Measurements from ENCODE around the gene GATA3. TPM values are rescaled to one million over a fixed set of nuclear protein-coding genes. Genes with fewer than 3 reads are reported as not detected.

GATA3 gene
- total RNA-seq, 1 experiment from 2014 or later = 1.4 TPM

DNA sequence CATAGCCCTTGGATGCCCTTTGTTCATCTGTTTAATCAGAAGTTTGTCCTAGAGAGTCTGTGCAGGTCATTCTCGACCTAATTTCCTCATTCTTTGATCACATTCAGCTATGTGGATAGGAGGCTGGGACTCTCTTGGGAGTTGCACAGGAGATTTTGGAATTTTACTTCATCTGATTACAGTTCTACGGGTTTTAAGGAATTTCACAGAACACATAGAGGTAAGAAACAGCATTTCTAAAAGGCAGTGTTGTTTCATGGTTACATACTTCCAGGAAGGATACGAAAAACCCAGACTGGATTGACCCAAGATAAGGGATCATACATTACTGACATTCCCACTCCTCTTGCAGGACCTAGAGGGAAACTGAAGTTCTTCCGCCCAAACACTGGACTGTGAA is 45.9 kb downstream of the GATA3 start:
- DNase-seq (ENCODE audit: low read depth) = no peak

- no peak for DNase-seq (ENCODE audit: low read depth)
These were observed 48.4 kb downstream of the GATA3 start for GRCh38 chr10:8102708-8103401.

- DNase-seq (ENCODE audit: low read depth) = no peak
These were observed 49.1 kb downstream of the GATA3 start for GRCh38 chr10:8103543-8103942.

- DNase-seq (ENCODE audit: low read depth) = no peak
These were observed 49.5 kb downstream of the GATA3 start for GRCh38 chr10:8104005-8104404.

DNA sequence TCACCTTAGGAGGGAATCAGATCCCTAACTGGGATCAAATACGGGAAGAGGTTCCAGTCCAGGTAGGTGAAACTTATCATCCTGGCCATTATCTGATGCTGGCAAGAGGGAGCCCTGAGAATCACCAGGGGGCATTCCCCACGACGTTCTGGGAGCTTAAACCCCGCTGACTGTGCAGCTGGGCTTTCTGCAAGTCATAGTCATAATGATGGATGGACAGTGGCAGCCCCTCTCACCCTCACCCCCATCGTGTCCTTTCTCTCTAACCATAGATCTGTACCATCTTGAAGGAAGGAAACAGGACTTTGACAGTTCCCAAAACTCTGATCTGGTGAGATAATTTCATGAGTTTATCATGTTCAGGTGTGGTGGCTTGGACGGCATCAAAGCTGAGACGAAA is 50.2 kb downstream of the GATA3 start:
- DNase-seq (ENCODE audit: low read depth) = no peak

- no peak for DNase-seq (ENCODE audit: low read depth)
These were observed 51.4 kb downstream of the GATA3 start for GRCh38 chr10:8105932-8106331.

DNA sequence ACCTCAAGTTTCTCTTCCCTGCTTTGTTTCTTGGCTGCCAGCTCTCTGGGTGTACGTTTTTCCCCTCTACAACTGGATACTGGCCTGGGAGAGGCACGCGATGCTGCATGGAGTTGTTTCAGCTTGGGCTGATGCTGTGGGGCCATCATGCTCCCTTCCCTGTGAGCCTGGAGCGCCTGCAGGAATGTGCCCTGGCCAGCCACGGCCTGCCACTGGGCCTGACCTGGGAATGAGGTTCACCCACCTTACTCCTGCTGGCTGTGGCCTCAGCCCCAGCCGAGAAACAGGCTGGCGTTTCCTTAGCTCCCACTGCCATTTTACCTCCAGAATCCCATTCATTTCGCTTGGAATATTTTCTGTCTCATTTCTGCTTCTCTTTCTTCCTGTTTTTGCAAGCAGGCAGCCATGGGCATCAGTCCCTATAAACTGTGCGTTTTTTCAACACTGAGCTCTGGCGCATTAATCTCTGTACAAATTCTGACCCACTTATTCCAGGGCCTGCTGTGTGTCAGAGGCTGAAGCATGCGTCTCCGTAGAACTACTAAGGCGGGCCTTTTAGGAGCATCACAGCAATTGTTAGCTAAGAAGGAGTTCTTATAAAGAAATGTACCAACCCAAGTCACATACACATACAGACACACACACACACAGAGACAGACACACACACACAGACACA is 57.9 kb downstream of the GATA3 start:
- DNase-seq (ENCODE audit: low read depth) = no peak

GRCh38 chr10:8112942-8113442 is 58.5 kb downstream of the GATA3 start:
- no peak for DNase-seq (ENCODE audit: low read depth)

DNA sequence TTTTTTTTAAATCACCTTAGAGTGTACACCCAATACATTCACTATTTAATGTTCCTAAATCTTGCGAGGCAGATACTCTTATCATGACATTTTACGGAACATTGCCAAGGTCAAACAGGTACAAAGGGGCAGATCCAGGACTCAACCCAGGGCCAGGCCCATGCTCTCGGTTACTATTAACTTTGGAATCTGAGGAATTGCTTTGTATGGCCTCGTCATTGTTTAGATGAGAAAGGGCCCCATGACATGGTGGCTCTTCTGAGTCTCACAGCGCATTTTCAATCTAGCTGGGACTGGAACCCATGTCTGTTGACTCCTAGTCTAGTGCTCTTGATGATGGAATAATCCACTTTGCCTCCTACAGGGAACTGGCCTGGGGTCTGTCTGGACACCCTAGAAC is 59.1 kb downstream of the GATA3 start:
- no peak for DNase-seq (ENCODE audit: low read depth)

DNA sequence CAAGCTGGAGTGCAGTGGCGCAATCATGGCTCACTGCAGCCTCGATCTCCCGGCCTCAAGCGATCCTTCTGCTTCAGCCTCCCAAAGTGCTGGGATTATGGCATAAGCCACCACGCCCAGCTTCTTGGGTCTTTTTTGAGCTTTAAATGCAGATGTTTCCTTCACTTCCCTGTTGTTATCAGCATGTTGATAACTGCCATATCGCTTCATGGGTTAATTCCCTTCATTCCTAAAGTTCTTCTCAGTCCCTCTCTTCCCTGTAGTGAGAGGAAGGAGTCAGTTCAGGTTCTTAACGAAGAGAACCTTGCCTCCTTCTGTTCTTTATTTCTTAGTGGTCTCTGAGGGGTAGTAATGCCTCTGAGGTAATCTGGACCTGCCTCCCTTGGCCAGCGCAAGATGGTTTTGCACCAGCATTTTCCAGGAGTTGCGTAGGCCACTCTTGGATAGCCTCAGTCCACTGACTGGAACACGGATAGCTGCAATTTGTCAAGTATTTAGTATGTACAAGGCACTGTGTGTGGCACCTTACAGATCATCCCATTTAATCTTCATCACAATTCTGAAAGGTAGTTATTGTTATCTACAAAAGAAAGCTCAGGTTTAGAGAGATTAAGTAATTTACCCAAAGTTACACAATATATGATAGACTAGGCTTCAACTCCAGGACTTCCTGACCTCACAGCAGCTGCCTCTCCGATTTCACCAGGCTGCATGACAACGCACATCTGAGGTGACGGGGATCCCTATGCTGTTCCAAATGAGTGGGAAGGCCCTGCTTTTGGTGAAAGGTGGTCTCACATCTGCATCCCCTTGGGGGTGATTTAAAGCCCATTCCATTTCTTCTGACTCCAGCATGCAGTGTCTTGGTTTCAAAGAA is 60.5 kb downstream of the GATA3 start:
- DNase-seq (ENCODE audit: low read depth) = no peak

DNA sequence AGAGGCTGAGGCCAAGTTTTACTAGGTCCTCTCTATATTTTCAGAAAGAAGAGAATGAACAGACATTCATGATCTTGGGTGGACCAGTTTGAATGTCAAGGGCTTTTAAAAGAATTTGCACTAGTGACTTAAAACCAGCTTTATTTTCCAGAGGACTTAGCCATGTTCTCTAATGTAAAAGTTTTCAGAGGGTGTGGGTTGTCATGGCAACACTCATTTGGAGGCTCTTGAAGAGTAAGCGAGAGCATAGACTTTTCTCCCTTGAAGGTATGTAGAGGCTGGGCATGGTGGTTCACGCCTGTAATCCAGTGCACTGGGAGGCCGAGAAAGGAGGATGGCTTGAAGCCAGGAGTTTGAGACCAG is 61.1 kb downstream of the GATA3 start:
- DNase-seq (ENCODE audit: low read depth) = no peak

DNA sequence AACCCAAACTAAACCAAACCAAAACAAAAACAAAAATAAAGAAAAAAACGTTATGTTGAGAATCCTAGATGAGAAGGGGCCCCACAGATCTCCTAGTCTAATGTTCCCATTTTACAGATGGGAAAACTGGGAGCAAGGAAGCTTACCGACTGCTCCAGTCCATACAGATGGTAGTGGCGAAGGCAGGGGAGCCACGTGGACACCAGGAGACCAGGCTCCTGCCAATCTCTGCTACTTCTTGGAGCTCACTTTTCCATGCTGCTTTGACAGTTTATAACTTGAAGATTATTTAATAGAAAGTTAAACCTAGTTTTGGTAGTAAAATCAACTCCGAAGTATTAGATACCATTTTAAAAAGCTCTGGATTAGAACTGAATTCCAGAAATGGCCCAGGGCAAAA is 62.0 kb downstream of the GATA3 start:
- no peak for DNase-seq (ENCODE audit: low read depth)

DNA sequence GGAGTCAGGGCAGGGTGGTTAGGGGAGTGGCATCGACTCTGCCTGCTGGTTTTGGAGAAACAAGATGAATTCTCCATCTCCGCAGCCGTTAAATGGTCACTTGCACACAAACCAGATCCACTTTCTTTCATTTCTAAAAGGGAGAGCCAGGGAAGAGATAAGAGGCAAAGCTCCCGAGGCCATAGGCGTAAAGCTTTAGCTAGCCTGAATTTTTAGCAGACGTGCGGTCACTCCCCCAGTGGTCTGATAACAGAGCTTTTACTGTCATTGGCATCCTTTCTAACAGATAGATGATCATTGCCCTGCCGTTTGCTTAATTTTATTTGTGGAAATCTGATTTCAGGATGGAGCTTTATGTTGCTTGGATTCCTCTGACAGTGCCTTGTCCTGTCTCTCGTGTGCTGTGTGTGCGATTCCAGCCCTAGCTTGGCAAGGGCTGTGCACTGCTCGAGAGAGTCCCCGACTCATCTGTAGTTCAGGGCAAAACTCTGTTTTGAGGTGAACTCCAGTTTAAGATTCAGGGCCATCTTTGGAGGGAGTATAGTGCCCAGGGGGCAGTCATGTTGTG is 62.5 kb downstream of the GATA3 start:
- DNase-seq (ENCODE audit: low read depth) = no peak

DNA sequence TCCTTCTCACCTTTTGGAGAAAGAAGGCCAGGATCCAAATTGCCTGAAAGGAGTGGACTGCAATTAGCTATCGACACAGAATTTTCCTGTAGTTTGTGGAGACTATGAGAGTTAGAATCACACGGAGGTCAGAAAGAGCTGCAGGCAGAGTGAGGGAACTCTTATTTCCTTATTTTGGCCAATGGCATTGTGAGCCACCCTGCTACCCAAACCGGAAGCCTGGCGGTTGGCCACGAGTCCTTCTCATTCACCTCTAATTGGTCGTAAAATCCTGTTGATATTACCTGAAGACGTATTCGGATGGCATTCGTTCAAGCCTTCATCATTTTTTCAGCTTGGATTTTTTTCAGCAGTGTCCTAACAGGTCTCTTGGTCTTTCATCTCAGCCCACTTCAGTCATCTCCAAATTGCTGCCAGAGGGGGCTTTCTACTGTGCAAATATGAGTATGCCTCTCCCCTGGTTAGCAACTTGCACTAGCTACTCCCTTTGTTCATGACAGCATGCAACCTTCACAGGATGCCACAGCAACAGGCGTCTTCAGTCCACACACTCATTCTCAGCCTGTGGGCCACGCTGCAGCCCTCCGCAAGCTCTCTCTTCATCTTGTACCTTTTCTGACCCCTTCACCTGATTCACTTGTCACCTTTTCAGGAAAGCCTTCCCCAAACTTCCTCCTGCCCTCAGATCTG is 66.9 kb downstream of the GATA3 start:
- DNase-seq (ENCODE audit: low read depth) = no peak

- DNase-seq (ENCODE audit: low read depth) = no peak
These were observed 68.3 kb downstream of the GATA3 start for GRCh38 chr10:8122611-8123369.

GRCh38 chr10:8124436-8124835 is 69.9 kb downstream of the GATA3 start:
- no peak for DNase-seq (ENCODE audit: low read depth)

Other genes starting within 250 kb of the GATA3 start
- gene TAF3, start 236.2 kb upstream of the GATA3 start, total RNA-seq (2014; rRNA removed; shearing (Covaris generic)) = 2.1 TPM in 2 replicates

Data from Daoy (cell line).